HG02852 (cell line): ENCODE data around the gene TENM4.
A peak's percentile ranks its signal among the peaks of the same experiment; 100 is the strongest.
"Not testable (repeated sequence)": the region's sequence is repeated elsewhere in the genome, so short reads cannot be mapped to it uniquely, and the experiment has no call there.

Experiments used
- ATAC-seq: cut with Tn5 transposase; IDR thresholded peaks from one replicate; pipeline ENCODE4 v1.9.1; 2021; ENCODE audit warnings: mild to moderate bottlenecking, moderate library complexity; ENCODE audit not compliant: unreplicated experiment

Gene TENM4

DNA sequence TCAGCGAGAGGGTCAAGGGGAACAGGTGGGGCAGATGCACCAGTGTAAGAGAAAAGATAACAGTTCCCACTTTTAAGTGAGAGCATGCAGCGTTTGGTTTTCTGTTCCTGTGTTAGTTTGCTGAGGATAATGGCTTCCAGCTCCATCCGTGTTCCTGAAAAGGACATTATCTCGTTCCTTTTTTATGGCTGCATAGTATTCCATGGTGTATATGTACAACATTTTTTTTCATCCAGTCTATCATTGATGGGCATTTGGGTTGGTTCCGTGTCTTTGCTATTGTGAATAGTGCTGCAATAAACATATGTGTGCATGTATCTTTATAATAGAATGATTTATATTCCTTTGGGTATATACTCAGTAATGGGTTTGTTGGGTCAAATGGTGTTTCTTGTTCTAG is 218.7 kb downstream of the TENM4 start:
- ATAC-seq: not testable (repeated sequence)

GRCh38 chr11:79221444-79222130 is 219.2 kb downstream of the TENM4 start:
- no peak for ATAC-seq

GRCh38 chr11:79220171-79220570 is 220.7 kb downstream of the TENM4 start:
- ATAC-seq: no peak

- no peak for ATAC-seq
Observed at GRCh38 chr11:79219186-79220045, 221.4 kb downstream of the TENM4 start.

DNA sequence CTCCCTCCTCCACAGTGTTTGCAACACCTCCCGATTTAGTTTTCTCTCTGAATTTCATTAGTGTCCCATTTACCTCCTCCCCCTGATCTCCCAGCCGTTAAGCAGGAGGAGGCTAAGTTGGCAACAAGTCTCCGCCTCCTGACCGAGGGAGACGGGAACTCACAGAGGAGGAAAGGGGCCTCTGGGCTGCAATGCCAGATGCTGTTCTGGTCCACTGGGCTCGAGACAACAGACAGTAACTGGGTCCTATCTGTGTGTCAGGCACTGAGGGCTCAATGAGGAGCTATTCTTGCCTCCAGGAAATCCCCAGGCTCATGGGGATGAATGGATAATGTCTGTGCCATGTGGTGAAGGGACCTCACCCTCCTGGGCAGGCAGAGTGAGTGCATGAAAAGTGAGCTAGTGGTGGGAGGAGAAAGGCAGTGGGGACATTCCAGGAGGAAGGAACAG is 228.1 kb downstream of the TENM4 start:
- ATAC-seq: no peak

- no peak for ATAC-seq
Observed at GRCh38 chr11:79209540-79210266, 231.1 kb downstream of the TENM4 start.

GRCh38 chr11:79208126-79208525 is 232.7 kb downstream of the TENM4 start:
- ATAC-seq: peak; percentile 68

GRCh38 chr11:79206951-79207350 is 233.9 kb downstream of the TENM4 start:
- ATAC-seq: no peak

DNA sequence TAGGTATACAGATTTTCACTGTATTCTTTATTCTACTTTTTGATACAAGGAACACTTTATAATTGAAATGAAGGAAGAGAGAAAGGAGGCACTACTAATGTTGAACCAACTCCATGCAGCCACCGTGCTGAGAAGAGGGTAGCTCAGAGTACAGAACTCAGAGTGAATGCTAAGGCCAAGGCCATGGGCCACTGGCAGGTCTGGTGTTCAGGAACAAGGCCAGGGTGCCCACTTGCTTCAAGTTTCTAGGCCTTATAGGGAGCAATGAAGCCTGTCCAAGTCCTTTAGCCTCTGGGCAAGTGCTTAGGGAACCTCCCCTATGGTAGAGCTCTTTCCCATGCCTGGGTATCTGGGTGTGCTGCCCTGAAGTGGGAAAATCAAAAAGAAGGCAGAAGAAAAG is 235.0 kb downstream of the TENM4 start:
- no peak for ATAC-seq

GRCh38 chr11:79201677-79202347 is 239.0 kb downstream of the TENM4 start:
- peak; percentile 77 for ATAC-seq

GRCh38 chr11:79200398-79201070 is 240.3 kb downstream of the TENM4 start:
- ATAC-seq: no peak

- ATAC-seq: no peak
Observed at GRCh38 chr11:79199729-79200354, 241.0 kb downstream of the TENM4 start.

GRCh38 chr11:79198898-79199250 is 242.0 kb downstream of the TENM4 start:
- ATAC-seq: no peak

DNA sequence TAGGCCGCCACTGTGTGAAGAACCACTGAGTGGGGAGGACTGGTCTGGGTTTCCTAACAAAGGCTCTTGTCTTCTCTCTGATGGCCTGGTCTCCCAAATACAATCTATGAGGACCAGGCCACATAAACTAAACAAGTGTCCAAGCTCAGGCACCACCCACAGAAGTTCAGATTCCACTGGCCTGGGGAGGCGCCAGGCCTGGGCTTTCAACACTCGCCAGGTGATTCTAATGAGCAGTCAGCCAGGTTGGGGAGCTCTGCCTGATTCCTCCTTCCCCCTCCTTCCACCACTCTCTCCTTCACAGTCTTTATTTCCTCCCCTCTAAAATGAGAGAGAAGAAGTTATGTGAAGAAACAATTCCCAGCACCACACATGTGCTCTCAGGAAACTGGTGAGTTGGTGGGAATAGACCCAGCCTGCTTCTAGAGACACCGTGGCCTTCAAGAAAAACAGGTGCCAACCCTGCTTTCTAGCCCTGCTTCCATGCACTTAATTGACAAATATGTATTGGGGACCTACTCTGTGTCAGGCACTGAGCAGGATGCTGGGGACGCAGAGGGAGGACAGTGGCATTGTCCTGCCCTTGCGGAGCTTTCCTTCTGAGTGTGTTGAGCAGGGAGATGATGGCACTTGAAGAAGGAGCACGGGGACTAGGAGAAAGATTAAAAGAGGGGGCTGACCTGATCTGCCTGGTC is 242.5 kb downstream of the TENM4 start:
- no peak for ATAC-seq

DNA sequence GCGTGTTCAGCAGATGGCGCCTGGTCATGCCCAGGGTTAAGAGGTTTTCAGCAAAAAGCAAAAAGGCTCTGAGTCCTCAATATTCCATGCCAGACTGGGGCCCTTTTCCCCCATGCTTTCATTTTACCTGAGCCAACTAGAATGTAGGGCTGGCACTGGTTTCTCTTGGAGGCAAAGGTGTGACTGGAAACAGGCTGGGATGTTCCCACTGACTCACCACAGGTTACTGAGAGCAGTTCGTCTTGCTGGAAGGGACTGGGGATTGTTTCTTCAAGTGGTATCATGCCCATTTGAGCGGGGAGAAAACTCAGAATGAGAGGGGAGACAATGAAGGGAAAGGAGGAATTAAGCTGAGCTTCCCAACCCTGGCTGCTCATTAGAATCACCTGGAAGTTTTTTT is 243.9 kb downstream of the TENM4 start:
- ATAC-seq: no peak

DNA sequence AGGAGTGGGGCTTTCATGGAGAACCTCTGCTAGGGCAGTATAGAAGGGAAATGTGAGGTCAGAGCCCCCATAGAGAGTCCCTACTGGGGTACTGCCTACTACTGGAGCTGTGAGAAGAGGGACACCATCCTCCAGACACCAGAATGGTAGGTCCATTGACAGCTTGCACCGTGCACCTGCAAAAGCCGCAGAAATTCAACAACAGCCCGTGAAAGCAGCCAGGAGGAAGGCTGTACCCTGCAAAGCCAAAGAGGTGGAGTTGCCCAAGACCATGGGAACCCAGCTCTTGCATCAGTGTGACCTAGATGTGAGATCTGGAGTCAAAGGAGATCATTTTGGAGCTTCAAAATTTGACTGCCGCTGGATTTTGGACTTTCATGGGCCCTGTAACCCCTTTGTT is 245.6 kb downstream of the TENM4 start:
- ATAC-seq: no peak

DNA sequence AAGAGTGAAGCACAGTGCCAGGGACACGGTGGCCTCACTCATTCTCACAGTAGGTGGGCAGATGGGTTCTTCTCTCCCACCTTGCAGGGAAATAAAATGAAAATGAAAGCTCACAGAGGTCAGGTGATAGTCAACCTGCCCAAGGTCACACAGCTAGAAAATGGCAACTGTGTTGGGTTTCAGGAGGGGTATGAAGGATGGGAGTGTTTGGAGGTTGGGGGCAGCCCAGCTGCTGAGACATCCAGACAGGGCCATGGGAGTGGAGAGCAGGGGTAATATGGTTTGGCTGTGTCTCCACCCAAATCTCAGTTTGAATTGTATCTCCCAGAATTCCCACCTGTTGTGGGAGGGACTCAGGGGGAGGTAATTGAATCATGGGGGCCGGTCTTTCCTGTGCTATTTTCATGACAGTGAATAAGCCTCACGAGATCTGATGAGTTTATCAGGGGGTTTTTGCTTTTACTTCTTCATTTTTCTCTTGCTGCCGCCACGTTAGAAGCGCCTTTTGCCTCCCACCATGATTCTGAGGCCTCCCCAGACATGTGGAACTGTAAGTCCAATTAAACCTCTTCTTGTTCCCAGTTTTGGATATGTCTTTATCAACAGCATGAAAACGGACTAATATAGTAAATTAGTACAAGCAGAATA is 247.0 kb downstream of the TENM4 start:
- no peak for ATAC-seq

DNA sequence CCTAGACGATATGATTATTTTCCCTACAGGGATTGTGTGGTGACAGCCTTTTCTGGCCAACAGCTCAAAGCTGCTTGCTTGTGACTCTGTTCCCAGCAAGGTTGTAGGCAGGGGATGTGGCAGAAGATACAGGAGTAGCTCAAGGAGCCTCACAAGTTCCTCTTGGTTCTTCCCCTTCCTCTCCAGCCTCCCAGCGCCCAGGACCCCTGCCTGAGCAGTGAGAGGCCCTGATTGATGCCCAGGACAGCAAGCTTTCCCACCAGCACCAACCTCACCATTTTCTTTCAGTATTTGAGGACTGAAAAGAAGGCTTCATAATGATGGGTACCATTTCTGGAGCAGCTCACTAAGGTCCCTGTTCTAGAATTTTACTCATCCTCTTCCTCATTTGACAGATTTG is 248.0 kb downstream of the TENM4 start:
- ATAC-seq: no peak

DNA sequence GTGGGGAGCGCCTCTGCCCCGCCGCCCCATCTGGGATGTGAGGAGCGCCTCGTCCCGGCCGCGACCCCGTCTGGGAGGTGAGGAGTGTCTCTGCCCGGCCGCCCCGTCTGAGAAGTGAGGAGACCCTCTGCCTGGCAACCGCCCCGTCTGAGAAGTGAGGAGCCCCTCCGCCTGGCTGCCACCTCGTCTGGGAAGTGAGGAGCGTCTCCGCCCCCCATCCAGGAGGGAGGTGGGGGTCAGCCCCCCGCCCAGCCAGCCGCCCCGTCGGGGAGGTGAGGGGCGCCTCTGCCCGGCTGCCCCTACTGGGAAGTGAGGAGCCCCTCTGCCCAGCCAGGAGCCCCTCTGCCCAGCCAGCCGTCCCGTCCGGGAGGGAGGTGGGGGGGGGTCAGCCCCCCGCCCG is 249.1 kb downstream of the TENM4 start:
- ATAC-seq: not testable (repeated sequence)
